Middle frontal gyrus (tissue), 1 donor: ENCODE results near the gene PSTK.

Experiments
- DNase-seq: peaks from one replicate; pipeline ENCODE4 v3.0.0-alpha.2; 2015; ENCODE audit warnings: low spot score; ENCODE audit errors: extremely low spot score

PSTK gene

DNA sequence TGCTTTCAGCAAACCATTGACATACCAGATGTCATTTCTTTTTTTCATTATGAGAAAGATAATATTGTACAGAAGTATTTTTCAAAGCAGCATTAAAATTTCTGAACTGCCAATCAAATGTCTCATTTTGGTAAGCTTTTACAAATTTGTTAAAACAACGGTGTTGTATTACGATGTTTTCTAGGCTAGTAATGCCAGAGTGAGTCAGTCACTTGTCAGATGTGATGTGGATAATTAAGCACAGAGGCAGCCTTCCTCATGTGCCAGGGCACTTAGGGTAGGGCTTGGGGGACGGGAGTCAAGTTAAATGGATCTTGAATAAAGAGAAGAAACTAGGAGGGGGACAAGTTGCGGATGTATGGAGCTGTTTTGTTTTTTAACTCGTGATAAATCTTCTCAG lies 10.1 kb downstream of the PSTK start:
- no peak for DNase-seq

DNA sequence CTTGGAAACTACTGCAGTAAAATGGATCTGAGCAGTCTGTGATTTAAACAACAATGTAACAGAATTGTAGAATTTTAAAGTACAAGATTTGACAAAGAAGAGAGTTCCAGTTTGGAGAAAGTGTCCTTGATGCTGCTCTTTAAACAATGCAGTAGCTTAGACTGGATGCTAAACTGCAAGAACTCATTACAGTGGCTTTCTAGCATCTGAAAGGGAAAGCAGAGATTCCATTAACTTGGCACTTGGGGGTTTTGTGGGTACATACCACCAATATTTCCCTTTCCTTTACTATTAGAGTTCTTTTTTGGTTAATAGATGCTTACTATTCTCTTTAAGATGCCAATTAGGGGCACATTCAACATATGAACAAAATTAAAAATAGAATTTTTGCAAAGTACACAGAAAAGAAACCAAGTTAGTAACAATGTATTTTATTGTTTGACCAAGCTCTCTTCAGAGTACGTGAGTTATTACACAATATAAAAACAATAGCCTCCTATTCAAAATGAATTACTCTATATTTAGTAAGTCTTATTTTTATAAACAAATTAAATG lies 11.9 kb downstream of the PSTK start:
- DNase-seq: no peak

DNA sequence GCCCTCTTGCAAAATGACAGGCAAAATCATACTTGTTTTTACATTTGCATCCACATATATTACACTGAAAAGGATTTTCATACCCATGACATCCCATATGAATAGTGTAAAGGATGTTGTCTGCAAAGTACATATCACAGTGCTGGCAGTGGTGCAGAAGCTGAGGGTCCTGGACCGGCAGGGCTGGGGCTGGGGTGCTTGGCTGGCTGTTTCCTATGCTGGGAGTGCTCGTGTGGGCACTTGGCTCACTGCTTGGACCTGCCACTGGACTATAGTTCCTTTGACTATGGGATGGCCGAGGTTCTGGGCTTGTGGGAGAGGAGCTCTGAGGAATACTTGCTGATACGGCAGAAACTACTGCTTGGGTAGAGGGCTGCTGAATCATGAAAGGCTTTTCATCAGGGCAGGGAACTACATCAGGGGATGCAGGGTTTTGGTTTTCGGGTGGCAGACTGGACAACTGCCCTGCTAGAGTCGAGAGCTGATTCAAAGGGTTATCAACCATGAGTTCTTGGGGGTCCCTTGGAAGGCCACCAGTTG lies 13.7 kb downstream of the PSTK start:
- no peak for DNase-seq

DNA sequence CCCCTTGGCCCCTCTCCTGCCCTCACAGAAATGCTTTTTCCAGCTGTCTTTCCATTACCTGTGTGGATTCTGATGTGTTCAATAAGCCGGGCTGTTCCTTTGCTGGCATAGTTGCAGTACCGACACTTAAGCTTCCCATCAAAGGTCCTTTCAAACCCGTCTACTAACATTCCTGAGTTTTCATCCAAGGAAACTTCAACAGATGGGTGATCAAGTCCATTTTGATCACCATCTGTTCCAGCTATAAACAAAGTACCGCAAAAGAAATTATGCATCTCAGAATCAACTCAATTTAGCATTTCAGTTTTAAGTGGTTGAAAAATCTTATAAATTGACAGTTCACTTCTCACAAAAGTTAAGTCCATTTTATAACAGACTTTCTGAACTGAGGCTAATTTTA lies 15.7 kb downstream of the PSTK start:
- DNase-seq: no peak

DNA sequence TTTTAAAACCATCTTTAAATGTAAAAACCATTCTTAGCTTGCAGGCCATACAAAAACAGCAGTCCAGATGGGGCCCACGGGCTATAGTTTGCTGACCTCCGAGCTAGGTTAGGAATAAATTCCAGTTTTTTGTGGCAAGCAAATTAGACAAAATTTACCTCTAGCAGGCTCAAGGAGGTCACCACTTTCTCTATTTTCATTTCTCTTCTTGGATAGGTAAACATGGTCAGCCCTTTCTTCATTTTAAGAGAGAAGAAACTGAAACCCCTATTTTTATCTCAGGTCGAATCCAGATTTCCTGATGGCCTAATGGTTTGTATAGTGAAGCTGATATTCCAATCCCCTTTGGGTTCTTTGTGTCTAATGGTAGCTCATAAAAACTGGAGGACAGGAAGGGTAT lies 17.7 kb downstream of the PSTK start:
- no peak for DNase-seq

DNA sequence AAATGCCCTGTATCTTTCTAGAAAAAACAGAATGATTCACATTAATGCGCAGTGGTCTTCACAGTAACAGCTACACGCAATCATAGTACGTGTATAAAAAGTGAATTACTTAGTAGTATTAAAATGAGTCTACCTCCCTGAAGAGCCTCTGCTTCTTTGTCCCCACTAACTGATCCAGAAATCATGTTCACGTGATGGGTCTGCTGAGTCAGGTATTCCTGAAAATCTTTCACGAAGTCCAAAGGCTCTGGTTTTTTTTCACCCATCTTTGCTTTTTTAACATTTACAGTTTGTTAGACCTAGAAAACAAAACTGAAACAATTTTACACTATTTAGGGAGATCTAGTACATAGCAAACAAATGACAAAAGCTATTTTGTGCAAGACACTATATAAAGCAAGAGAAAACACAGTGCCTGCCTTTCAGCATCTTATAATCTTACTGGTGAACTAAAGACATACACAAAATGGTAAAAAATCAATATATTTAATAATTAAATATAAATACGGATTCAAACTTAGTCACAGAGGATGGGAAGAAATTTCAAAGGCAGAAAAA lies 18.2 kb downstream of the PSTK start:
- DNase-seq: no peak

DNA sequence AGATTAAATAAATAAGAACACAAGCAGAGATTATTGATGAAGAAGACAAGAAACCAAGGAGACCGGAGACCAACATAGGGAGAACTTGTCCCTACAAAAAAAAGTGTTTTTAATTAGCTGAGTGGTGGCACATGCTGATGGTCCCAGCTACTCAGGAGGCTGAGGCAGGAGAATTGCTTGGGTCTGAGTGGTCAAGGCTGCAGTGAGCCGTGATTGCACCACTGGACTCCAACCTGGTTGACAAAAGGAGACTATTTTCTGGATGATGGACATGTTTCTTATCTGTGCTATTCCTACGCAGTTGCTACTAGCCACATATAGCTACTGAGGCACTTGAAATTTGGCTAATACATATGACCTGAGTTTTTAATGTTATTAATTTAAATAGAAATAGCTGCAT lies 18.7 kb downstream of the PSTK start:
- no peak for DNase-seq

DNA sequence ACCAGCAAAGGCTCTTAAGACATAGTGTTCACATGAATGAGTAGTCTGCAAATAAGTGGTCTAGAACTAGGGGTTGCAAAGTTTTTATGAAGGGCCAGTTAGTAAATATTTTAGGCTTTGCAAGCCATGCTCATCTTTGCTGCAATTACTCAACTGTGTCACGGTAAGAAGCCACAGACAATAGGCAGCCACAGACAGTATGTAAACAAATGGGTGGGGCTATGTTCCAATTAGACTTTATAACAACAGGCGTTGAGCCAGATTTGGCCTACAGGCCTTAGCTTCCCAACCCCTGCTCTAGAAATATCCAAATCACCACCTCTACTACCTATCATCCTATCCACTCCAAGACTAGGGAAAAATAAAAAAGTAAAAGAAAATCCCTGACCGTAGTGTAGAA lies 19.1 kb downstream of the PSTK start:
- no peak for DNase-seq

DNA sequence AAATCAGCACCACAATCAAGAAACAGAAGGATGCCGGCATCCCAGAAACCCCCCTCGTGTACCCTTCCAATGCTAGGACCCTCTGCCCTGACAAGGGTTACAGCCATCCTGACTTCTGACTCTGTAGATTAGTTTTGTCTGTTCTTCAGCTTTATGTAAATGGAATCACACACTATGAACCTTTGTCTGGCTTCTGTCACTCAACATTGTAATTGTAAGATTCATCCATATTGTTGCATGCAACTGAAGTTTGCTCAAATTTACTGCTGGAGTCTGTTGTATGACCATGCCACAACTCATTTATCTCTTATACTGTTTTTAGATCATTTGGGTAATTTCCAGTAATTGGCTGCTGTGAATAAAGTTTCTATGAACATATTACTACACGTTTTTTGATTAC lies 20.0 kb downstream of the PSTK start:
- DNase-seq: no peak

DNA sequence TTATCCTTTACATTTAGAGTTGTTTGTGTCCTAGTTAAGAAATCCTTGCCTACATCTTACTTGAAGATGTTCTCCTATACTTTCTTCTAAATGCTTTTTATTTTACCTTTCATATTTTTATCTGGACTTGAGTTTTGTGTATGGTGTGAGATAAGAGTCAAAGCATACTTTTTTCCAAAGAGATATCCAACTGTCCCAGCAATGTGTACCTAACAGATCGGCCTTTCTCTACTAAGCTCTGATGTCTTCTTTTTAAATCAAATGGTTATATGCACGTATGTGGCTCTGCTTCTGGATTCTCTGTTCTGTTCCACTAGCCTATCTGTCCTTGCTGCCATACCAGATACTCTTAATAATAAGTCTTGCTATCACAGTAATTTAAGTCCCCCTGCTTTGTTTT lies 21.2 kb downstream of the PSTK start:
- no peak for DNase-seq

DNA sequence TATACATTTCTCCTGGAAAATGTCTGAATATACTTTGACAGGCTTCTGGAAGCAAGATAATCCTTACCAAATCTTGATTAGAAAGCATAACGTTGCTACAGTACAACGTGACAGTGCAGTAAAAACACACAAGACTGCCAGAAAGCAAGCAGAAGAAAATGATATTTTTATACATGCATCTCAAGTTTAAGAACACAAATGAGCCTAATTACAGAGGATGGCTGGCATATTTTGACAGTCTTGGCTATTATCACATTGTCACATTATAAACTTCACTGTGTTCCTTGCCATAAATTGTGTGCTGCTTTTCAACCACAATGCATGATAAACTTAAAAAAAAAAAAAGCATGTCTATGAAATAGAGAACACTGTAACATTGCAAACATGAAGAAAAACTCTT lies 24.1 kb downstream of the PSTK start:
- no peak for DNase-seq

DNA sequence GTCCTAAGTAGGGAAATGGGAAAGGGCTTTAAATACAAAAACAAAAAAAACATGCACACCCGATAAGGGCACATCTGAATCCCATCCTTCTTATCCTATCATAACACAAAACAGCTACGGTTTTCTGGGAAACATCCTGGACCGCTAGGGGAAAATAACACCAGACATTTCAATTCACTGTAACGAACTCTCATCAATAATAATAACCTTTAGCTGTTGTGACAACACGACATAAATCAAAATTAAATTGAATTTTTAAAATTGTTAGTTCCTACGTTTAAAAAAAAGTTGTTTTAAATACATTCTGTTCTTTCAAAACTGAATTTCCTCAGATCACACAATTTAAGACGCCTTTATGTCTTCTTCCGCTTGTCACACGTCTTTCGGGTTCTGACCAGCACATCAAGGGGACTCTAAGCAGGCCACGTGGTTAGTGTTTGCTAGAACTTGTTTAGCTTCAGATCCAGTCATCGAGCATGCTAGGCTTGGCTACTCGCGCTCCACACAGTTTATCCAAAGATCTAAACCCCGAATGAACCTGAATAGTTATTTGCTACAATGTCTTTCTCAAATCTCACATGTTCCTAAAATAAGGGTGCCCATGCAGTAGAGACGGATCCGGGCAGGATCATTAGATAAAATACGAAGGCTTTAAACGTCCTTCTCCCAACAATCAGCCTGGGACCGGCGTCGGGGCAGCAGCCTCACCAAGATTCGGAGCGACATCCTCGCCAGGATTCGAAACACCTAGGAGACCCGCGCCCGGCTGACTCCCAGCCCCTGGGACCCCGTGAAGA lies 27.6 kb downstream of the PSTK start:
- peak; percentile 32 for DNase-seq

DNA sequence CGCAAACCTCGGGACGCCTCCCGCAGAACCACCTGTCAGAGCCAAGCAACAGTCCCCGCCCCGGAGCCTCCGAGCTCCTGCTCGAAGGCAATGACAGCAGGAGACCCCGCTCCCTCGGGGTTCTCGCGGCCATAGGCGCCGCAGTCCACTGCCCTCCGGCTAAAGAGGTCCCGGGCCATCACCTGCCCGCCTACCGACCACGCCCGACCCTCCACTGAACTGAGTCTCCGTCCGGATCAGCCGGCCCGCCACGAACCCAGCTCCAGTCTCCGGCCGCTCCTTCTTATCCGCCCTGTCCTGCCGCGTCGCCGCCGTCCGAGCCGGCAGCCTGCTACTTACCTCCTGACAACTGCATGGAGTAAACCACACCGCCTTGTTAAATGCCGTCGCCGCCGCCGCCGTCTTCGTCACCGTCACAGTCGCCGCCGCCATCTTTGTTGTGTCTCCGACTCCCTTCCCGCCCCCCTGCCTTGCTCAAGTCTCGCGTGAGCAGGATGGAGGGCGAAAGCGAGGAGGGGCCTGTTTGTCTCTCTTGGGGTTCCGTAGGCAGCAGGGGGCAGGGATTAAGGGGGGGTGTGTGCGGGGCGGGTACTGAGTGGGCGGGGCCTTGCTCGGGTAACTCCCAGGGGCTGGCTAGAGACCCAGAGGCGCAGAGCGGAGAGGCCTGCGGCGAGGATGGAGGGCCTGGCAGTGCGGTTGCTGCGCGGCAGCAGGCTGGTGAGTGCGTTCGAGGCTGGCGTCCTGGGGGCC lies 28.3 kb downstream of the PSTK start, which contains the start of the genes ACADSB and IKZF5:
TSS of gene ACADSB (plus strand) at position 652 of the 750 bp plus-strand sequence. CDS start at position 676, 24 bp downstream.
TSS of gene IKZF5 (minus strand) at position 441 of the 750 bp plus-strand sequence. CDS start 10,170 bp downstream, outside the sequence.
- DNase-seq: peak; percentile 91

DNA sequence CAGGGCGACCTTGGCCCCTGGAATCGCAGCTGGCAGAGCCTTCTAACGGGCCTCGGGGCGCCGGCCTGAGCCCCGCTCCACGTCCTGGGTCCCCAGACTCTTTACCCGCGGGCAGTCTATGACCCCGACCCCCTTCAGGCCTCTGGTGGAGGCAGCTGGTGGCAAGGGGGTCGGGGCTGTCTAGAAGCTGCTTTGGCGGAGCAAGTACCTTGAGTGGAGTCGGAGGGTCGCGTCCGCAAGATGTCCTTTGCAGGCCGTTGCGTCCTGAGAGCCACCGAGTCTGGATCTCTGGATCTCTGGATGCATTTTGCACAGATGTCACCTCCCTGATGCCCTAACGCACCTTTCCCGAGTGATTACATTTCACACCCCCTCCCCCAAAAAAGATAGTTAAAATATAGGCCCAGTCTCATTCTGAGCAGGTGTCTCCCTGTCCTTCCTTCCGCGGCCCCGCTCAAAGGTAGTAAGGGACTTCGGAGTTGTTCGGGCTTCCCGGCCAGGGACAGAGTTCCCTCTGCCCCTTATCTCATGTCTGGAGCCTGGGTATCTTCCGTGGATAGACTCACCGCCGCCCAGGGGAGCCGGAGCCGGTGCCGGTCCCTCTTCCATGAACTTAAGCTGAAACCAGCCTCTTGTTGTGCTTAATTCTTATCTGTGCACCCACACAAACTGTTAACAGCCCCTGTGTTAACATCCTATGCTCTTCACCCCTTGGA lies 29.1 kb downstream of the PSTK start:
- DNase-seq: no peak

DNA sequence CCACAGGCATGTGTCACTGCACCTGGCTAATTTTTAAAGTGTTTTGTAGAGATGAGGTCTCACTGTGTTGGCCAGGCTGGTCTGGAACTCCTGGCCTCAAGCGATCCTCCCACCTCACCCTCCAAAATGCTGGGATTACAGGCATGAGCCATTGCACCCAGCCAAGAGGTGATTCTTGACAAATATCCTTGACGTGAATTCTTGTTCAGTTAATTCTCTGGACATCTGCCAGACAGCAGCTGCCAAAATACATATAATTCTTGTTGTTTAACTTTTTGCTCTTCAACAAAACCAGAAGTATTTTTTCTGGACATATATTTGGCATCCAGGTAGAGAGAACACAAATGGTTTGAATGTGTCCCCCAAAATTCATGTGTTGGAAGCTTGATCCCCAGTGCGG lies 31.8 kb downstream of the PSTK start:
- DNase-seq: no peak

DNA sequence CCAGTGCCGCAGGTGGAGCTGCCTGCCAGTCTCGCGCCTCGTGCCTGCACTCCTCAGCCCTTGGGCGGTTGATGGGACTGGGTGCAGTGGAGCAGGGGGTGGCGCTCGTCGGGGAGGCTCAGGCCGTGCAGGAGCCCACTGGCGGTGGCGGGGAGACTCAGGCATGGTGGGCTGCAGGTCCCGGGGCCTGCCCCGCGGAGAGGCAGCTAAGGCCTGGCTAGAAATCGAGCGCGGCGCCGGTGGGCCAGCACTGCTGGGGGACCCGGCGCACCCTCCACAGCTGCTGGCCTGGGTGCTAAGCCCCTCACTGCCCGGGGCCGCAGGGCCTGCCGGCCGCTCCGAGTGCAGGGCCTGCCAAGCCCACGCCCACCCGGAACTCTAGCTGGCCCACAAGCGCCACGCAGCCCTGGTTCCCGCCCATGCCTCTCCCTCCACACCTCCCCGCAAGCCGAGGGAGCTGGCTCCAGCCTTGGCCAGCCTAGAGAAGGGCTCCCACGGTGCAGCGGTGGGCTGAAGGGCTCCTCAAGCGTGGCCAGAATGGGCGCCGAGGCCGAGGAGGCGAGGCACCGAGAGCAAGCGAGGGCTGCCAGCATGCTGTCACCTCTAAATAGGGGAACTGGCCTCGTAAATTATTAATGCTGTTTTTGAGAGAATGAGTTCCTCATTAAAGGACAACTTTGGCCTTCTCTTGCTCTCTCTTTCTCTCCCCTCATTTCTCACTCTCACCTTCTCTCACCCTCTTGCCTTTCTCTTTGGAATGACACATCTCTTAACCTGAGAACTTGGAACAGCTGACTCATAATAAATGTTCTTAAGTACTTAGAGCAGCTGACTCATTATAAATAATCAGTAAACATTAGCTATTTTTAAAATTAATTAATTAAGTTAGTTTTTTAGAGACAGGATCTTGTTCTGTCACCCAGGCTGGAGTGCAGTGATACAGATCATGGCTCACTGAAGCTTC lies 33.5 kb downstream of the PSTK start:
- DNase-seq: no peak

DNA sequence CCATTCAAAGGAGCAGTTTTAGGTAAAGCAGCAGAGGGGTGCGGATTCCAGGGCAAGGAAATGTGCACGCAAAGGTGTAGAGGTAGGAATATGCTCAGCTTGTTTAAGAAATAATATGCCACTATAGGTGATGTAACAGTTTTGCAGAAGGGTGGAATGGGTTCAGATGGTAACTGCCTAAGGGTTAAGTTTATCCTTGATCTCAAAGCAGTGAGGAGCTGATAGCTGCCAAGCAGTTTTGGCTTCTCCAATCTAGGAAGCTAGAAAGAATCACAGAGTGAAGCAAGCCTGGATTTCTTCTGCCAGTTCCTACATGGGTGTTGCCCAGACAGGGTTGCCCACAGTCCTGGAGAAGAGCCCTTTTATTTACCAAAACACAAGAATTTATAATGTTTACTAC lies 34.6 kb downstream of the PSTK start:
- DNase-seq: no peak

DNA sequence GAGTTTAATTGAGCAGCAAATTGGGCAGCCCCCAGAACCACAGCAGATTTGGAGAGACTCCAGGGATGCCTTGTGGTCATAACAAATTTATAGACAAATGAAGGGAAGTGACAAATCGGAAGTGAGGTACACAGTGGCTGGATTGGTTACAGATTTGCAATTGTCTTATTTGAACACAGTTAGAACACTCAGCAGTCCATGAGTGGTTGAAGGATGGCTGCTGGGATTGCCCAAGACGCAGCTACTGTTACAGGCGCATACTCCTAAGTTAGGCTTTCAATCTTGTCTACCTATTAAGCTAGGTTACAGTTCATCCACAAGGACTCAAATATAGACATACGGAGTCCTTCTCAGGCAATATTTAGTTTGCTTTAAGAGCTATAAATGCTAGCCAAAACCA lies 36.0 kb downstream of the PSTK start:
- DNase-seq: no peak

DNA sequence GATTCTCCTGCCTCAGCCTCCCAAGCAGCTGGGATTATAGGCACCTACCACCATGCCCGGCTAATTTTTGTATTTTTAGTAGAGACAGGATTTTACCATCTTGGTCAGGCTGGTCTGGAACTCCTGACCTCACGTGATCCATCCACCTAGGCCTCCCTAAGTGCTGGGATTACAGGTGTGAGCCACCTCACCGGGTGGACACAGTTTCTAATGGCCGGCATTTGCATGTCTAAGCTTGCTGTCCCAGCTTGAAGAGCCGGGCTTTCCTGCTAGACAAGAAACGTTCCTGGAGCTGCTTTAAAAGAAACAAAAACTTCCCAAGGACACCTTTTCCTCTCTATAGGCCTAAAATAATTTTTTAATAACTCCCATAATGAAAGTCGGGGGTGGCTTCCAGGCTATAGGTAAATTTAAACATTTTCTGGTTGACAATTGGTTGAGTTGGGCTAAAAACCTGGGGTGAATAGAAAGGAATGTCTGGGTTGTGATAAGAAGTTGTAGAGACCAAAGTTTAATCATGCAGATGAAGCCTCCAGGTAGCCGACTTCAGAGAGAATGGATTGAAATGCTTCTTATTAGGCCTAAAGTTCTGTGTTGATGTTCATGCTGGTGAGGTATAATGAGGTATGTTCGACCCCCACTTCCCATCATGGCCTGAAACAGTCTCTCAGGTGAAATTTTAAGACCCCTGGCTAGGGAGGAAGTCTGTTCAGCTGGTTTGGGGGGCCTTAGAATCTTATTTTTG lies 37.4 kb downstream of the PSTK start:
- no peak for DNase-seq
